ENCODE results near the gene ZNF430.

Gene ZNF430

GRCh38 chr19:21098291-21098690, 77.8 kb downstream of the ZNF430 start:
- no peak overlapping the region for H3K4me3 Mint-ChIP-seq
- H3K27ac Mint-ChIP-seq: no peak overlapping the region
- H3K4me1 Mint-ChIP-seq: no peaks in the 10 kb centered on the region
- H3K27me3 Mint-ChIP-seq (ENCODE audit: low read depth): no peaks in the 10 kb centered on the region
- no peaks in the 10 kb centered on the region for H3K9me3 Mint-ChIP-seq
- no peak for TF ChIP-seq CTCF (IDR thresholded peaks at IDR 0.05; ENCODE audit: unreplicated experiment in 3 of 3)
- H3K36me3 Mint-ChIP-seq (ENCODE audit: low read depth): peaks cover 73% of the 10 kb centered on the region

- no peak for TF ChIP-seq CTCF (IDR thresholded peaks at IDR 0.05; ENCODE audit: unreplicated experiment in 3 of 3)
- Mint-ChIP-seq H3K36me3 (ENCODE audit: low read depth) (peaks cover 78% of the 10 kb centered on the region), H3K4me1 (no peaks in the 10 kb centered on the region), H3K4me3 (no peak overlapping the region), H3K27ac (peak overlapping the region in 2 of 3 experiments; percentile 23 to 30), H3K27me3 (ENCODE audit: low read depth) (no peaks in the 10 kb centered on the region), H3K9me3 (peaks cover 2% of the 10 kb centered on the region)
These were observed 81.2 kb downstream of the ZNF430 start for GRCh38 chr19:21101521-21102242.

- no peaks in the 10 kb centered on the region for H3K4me1 Mint-ChIP-seq
- no peak for TF ChIP-seq CTCF (IDR thresholded peaks at IDR 0.05; ENCODE audit: unreplicated experiment in 3 of 3)
- no peak overlapping the region for H3K27ac Mint-ChIP-seq
- H3K27me3 Mint-ChIP-seq (ENCODE audit: low read depth): no peaks in the 10 kb centered on the region
- peaks cover 93% of the 10 kb centered on the region for H3K36me3 Mint-ChIP-seq (ENCODE audit: low read depth)
- no peak overlapping the region for H3K4me3 Mint-ChIP-seq
- H3K9me3 Mint-ChIP-seq: peaks cover 35% of the 10 kb centered on the region
These were observed 88.7 kb downstream of the ZNF430 start for GRCh38 chr19:21109116-21109515.
